Endodermal cell (in vitro differentiated cells): ENCODE measurements around the gene HCFC1. TPM values are rescaled to one million over a fixed set of nuclear protein-coding genes. Genes with fewer than 3 reads are reported as not detected.

Source experiments
- DNase-seq: peaks from one replicate; pipeline ENCODE4 v3.0.0-alpha.2; 2017
- H3K27ac ChIP-seq: 2 replicates; pipeline ENCODE4 v1.5.1; 2013; ENCODE audit warnings: mild to moderate bottlenecking, low read depth, low read length, moderate library complexity
- H3K27me3 ChIP-seq: 2 replicates; pipeline ENCODE4 v1.6.1; 2013; ENCODE audit warnings: mild to moderate bottlenecking, low read length, moderate library complexity; ENCODE audit not compliant: insufficient read depth, control insufficient read depth, poor library complexity, severe bottlenecking
- H3K36me3 ChIP-seq: 2 replicates; pipeline ENCODE4 v1.7.0; 2013; ENCODE audit warnings: mild to moderate bottlenecking, low read length, moderate library complexity; ENCODE audit not compliant: control insufficient read depth, insufficient read depth
- H3K4me1 ChIP-seq: one replicate; pipeline ENCODE4 v1.7.0; 2013; ENCODE audit warnings: low read length; ENCODE audit not compliant: control insufficient read depth, insufficient read depth
- H3K4me3 ChIP-seq: 2 replicates; pipeline ENCODE4 v1.5.1; 2013; ENCODE audit warnings: mild to moderate bottlenecking, low read length, moderate library complexity
- H3K9ac ChIP-seq: 2 replicates; pipeline ENCODE4 v1.6.1; 2013; ENCODE audit warnings: mild to moderate bottlenecking, low read length, moderate library complexity; ENCODE audit not compliant: poor library complexity, severe bottlenecking; ENCODE audit errors: extremely low read depth
- H3K9me3 ChIP-seq: 2 replicates; pipeline ENCODE4 v1.6.1; 2013; ENCODE audit warnings: mild to moderate bottlenecking, low read length, moderate library complexity; ENCODE audit not compliant: control insufficient read depth
- H3K27ac Mint-ChIP-seq: 2 replicates; pipeline ENCODE4 v1.8.0; 2020; ENCODE audit warnings: mixed read lengths
- H3K27me3 Mint-ChIP-seq: 2 replicates; pipeline ENCODE4 v1.8.0; 2021; ENCODE audit warnings: mild to moderate bottlenecking, mixed read lengths; ENCODE audit not compliant: insufficient read depth
- H3K36me3 Mint-ChIP-seq: 2 replicates; pipeline ENCODE4 v1.8.0; 2020; ENCODE audit warnings: low read depth, mixed read lengths
- H3K4me1 Mint-ChIP-seq: 2 replicates; pipeline ENCODE4 v1.8.0; 2020; ENCODE audit warnings: mixed read lengths
- H3K4me3 Mint-ChIP-seq: 2 replicates; pipeline ENCODE4 v1.8.0; 2020; ENCODE audit warnings: mild to moderate bottlenecking, moderate library complexity, mixed read lengths
- H3K9me3 Mint-ChIP-seq: 2 replicates; pipeline ENCODE4 v1.8.0; 2020; ENCODE audit warnings: mild to moderate bottlenecking, mixed read lengths
- WGBS, 2 experiments: methylation state at CpG; one replicate each; pipeline versions ENCODE4 v1.1.5 to v1.1.7; 2013; ENCODE audit warnings: missing lambda C conversion rate in 2 of 2, mixed read lengths in 1 of 2; ENCODE audit not compliant: insufficient coverage in 1 of 2, insufficient read length in 1 of 2; 5-methylcytosine and 5-hydroxymethylcytosine counted together
- total RNA-seq, 2 donors: library from RNA; stranded (reverse); fragmentation: NEBNext Ultra II Directional in 1 of 2; extraction: Animal tissue kit (Norgen Biotek cat#: 25700) in 1 of 2; gene quantifications; 2 replicates in 1 of 2; 3 replicates in 1 of 2; pipeline ENCODE4 v1.2.1, GENCODE V29; 2021
- TF ChIP-seq, protein P1 (sequence below): fragments of 200-600 bp; sonication (generic); conservative IDR thresholded peaks from 2 replicates; pipeline ENCODE4 v1.5.0; 2021; ENCODE audit warnings: antibody characterized with exemption, mild to moderate bottlenecking

Gene HCFC1
- total RNA-seq, 2 donors from 2014 or later: 93.4 to 112 TPM

- peak overlapping the region; percentile 44 for H3K27ac Mint-ChIP-seq
Observed at GRCh38 chrX:153941336-153942252, 30.0 kb downstream of the HCFC1 start.

GRCh38 chrX:153939573-153939972, 32.0 kb downstream of the HCFC1 start:
- no peaks in the 10 kb centered on the region for H3K4me1 ChIP-seq
- Mint-ChIP-seq H3K9me3 (peaks cover 55% of the 10 kb centered on the region), H3K27ac (no peak overlapping the region), H3K27me3 (peaks cover 1% of the 10 kb centered on the region), H3K36me3 (peaks cover 4% of the 10 kb centered on the region), H3K4me3 (no peak overlapping the region), H3K4me1 (no peaks in the 10 kb centered on the region)
- no peaks in the 10 kb centered on the region for H3K27me3 ChIP-seq
- H3K4me3 ChIP-seq: no peak overlapping the region
- no peaks in the 10 kb centered on the region for H3K36me3 ChIP-seq
- H3K27ac ChIP-seq: no peak overlapping the region
- H3K9me3 ChIP-seq: no peaks in the 10 kb centered on the region
- DNase-seq: no peak
- WGBS, 2 experiments: 68% methylated on average over 6 of the region's 7 CpGs; no CpG with 5 or more reads in 1 of the 2 experiments
- TF ChIP-seq, protein P1, sequence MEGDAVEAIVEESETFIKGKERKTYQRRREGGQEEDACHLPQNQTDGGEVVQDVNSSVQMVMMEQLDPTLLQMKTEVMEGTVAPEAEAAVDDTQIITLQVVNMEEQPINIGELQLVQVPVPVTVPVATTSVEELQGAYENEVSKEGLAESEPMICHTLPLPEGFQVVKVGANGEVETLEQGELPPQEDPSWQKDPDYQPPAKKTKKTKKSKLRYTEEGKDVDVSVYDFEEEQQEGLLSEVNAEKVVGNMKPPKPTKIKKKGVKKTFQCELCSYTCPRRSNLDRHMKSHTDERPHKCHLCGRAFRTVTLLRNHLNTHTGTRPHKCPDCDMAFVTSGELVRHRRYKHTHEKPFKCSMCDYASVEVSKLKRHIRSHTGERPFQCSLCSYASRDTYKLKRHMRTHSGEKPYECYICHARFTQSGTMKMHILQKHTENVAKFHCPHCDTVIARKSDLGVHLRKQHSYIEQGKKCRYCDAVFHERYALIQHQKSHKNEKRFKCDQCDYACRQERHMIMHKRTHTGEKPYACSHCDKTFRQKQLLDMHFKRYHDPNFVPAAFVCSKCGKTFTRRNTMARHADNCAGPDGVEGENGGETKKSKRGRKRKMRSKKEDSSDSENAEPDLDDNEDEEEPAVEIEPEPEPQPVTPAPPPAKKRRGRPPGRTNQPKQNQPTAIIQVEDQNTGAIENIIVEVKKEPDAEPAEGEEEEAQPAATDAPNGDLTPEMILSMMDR: no peak
- no peak overlapping the region for H3K9ac ChIP-seq

More at GRCh38 chrX:153941336-153942252, 30.0 kb downstream of the HCFC1 start:
- Histone ChIP-seq H3K27me3 (no peaks in the 10 kb centered on the region), H3K36me3 (no peaks in the 10 kb centered on the region), H3K9ac (no peak overlapping the region), H3K4me3 (no peak overlapping the region), H3K9me3 (no peaks in the 10 kb centered on the region), H3K4me1 (no peaks in the 10 kb centered on the region), H3K27ac (no peak overlapping the region)
- TF ChIP-seq, protein P1: no peak
- Mint-ChIP-seq H3K27me3 (peaks cover under 1% of the 10 kb centered on the region), H3K36me3 (peaks cover 3% of the 10 kb centered on the region), H3K9me3 (peaks cover 44% of the 10 kb centered on the region), H3K4me3 (no peak overlapping the region), H3K4me1 (no peaks in the 10 kb centered on the region)
- no peak for DNase-seq
- 54% methylated on average over 16 of the region's 23 CpGs; no CpG with 5 or more reads in 1 of the 2 experiments for WGBS, 2 experiments

- H3K9me3 Mint-ChIP-seq: peaks cover 56% of the 10 kb centered on the region
- H3K27ac ChIP-seq: no peak overlapping the region
Observed at GRCh38 chrX:153938226-153938786, 33.3 kb downstream of the HCFC1 start.

More at GRCh38 chrX:153938226-153938786, 33.3 kb downstream of the HCFC1 start:
- no peaks in the 10 kb centered on the region for H3K27me3 ChIP-seq
- TF ChIP-seq, protein P1: peak; percentile 21
- Mint-ChIP-seq H3K36me3 (peaks cover 4% of the 10 kb centered on the region), H3K4me3 (no peak overlapping the region), H3K27me3 (peaks cover 1% of the 10 kb centered on the region), H3K4me1 (peaks cover 5% of the 10 kb centered on the region), H3K27ac (no peak overlapping the region)
- WGBS, 2 experiments: 90 to 100% methylated on average over 2 to 10 of the region's 10 CpGs
- no peak overlapping the region for H3K4me3 ChIP-seq
- H3K36me3 ChIP-seq: no peaks in the 10 kb centered on the region
- H3K9ac ChIP-seq: no peak overlapping the region
- H3K4me1 ChIP-seq: no peaks in the 10 kb centered on the region
- no peaks in the 10 kb centered on the region for H3K9me3 ChIP-seq
- no peak for DNase-seq
